H9 (cell line): ENCODE measurements around the gene TPD52L1. TPM values are rescaled to one million over a fixed set of nuclear protein-coding genes. Genes with fewer than 3 reads are reported as not detected.

Experiments used
- DNase-seq: peaks from one replicate; pipeline ENCODE4 v3.0.0-alpha.2; 2017
- H2AFZ ChIP-seq: one replicate; pipeline ENCODE4 v1.6.1; 2013; ENCODE audit warnings: mild to moderate bottlenecking, low read length, control low read depth, moderate library complexity
- H2AK5ac ChIP-seq: 2 replicates; pipeline ENCODE4 v1.6.1; 2013; ENCODE audit warnings: low read length, control low read depth, mixed read lengths; ENCODE audit not compliant: insufficient read length
- H2BK120ac ChIP-seq: one replicate; pipeline ENCODE4 v1.6.1; 2013; ENCODE audit warnings: low read depth, mild to moderate bottlenecking, low read length, control low read depth, inconsistent platforms; ENCODE audit not compliant: poor library complexity, severe bottlenecking
- H2BK12ac ChIP-seq: 2 replicates; pipeline ENCODE4 v1.6.1; 2013; ENCODE audit warnings: low read length, control low read depth, mixed read lengths, low read depth; ENCODE audit not compliant: insufficient read length
- H2BK15ac ChIP-seq: 2 replicates; pipeline ENCODE4 v1.6.1; 2013; ENCODE audit warnings: low read depth, low read length, control low read depth
- H2BK20ac ChIP-seq: one replicate; pipeline ENCODE4 v1.6.1; 2013; ENCODE audit warnings: low read depth, mild to moderate bottlenecking, low read length, control low read depth, inconsistent platforms; ENCODE audit not compliant: poor library complexity, severe bottlenecking
- H2BK5ac ChIP-seq: 2 replicates; pipeline ENCODE4 v1.6.1; 2013; ENCODE audit warnings: low read length, control low read depth, mixed read lengths; ENCODE audit not compliant: insufficient read length
- H3K14ac ChIP-seq: 2 replicates; pipeline ENCODE4 v1.6.1; 2013; ENCODE audit warnings: low read length, control low read depth; ENCODE audit not compliant: insufficient read depth
- H3K18ac ChIP-seq: 2 replicates; pipeline ENCODE4 v1.6.1; 2013; ENCODE audit warnings: low read depth, mild to moderate bottlenecking, mixed read lengths, low read length, control low read depth; ENCODE audit not compliant: insufficient read length
- H3K23ac ChIP-seq: 2 replicates; pipeline ENCODE4 v1.6.1; 2013; ENCODE audit warnings: low read length, control low read depth, mixed read lengths, low read depth; ENCODE audit not compliant: insufficient read length
- H3K23me2 ChIP-seq: 2 replicates; pipeline ENCODE4 v1.6.1; 2013; ENCODE audit warnings: low read depth, mild to moderate bottlenecking, mixed read lengths, low read length, control low read depth; ENCODE audit not compliant: insufficient read length, poor library complexity, severe bottlenecking
- H3K27ac ChIP-seq: 2 replicates; pipeline ENCODE4 v1.5.1; 2013; ENCODE audit warnings: low read length, control low read depth, mixed read lengths, low read depth; ENCODE audit not compliant: insufficient read length
- H3K27me3 ChIP-seq: 2 replicates; pipeline ENCODE4 v1.6.1; 2013; ENCODE audit warnings: low read length, control low read depth, inconsistent platforms; ENCODE audit not compliant: insufficient read depth
- H3K4ac ChIP-seq: 2 replicates; pipeline ENCODE4 v1.6.1; 2013; ENCODE audit warnings: low read depth, mild to moderate bottlenecking, control low read depth, inconsistent platforms, low read length, moderate library complexity
- H3K4me1 ChIP-seq: 2 replicates; pipeline ENCODE4 v1.6.1; 2013; ENCODE audit warnings: low read length, control low read depth, inconsistent platforms; ENCODE audit not compliant: insufficient read depth
- H3K4me2 ChIP-seq: 2 replicates; pipeline ENCODE4 v1.6.1; 2013; ENCODE audit warnings: low read length, control low read depth, mixed read lengths; ENCODE audit not compliant: insufficient read length, insufficient read depth
- H3K56ac ChIP-seq: 2 replicates; pipeline ENCODE4 v1.6.1; 2013; ENCODE audit warnings: low read depth, mild to moderate bottlenecking, mixed read lengths, low read length, control low read depth; ENCODE audit not compliant: insufficient read length
- H3K79me1 ChIP-seq: 2 replicates; pipeline ENCODE4 v1.6.1; 2013; ENCODE audit warnings: low read depth, mild to moderate bottlenecking, moderate library complexity, low read length, control low read depth, inconsistent platforms; ENCODE audit not compliant: insufficient read depth, poor library complexity, severe bottlenecking
- H3K79me2 ChIP-seq: 2 replicates; pipeline ENCODE4 v1.6.1; 2013; ENCODE audit warnings: low read length, control low read depth, inconsistent platforms; ENCODE audit not compliant: insufficient read depth
- H3K9ac ChIP-seq: 2 replicates; pipeline ENCODE4 v1.6.1; 2013; ENCODE audit warnings: low read length, control low read depth, mixed read lengths; ENCODE audit not compliant: insufficient read length; ENCODE audit errors: extremely low read depth
- H3K9me3 ChIP-seq: one replicate; pipeline ENCODE4 v1.6.1; 2013; ENCODE audit warnings: low read depth, low read length, inconsistent platforms; ENCODE audit not compliant: control insufficient read depth
- H3T11ph ChIP-seq: one replicate; pipeline ENCODE4 v1.6.1; 2013; ENCODE audit warnings: mild to moderate bottlenecking, low read length, control low read depth, inconsistent platforms
- H4K20me1 ChIP-seq: one replicate; pipeline ENCODE4 v1.6.1; 2013; ENCODE audit not compliant: control insufficient read depth, insufficient read length, insufficient read depth
- H4K5ac ChIP-seq: 2 replicates; pipeline ENCODE4 v1.6.1; 2013; ENCODE audit warnings: low read depth, mild to moderate bottlenecking, mixed read lengths, low read length, control low read depth; ENCODE audit not compliant: insufficient read length
- H4K8ac ChIP-seq: replicated peaks from 2 replicates; pipeline ENCODE4 v1.6.1; 2013; ENCODE audit warnings: low read length, control low read depth, mixed read lengths, low read depth; ENCODE audit not compliant: insufficient read length
- H4K91ac ChIP-seq: 2 replicates; pipeline ENCODE4 v1.6.1; 2013; ENCODE audit warnings: low read depth, mild to moderate bottlenecking, moderate library complexity, mixed read lengths, low read length, control low read depth; ENCODE audit not compliant: insufficient read length
- H3K27ac Mint-ChIP-seq, 3 experiments: 2 replicates in 2 of 3; 3 replicates in 1 of 3; pipeline ENCODE4 v1.8.0; 2020 to 2021; ENCODE audit warnings: mixed read lengths in 3 of 3, mild to moderate bottlenecking in 1 of 3, moderate library complexity in 1 of 3
- H3K27me3 Mint-ChIP-seq: 2 replicates; pipeline ENCODE4 v1.8.0; 2021; ENCODE audit warnings: low read depth, mild to moderate bottlenecking, moderate library complexity, mixed read lengths
- H3K36me3 Mint-ChIP-seq, 3 experiments: 2 replicates in 2 of 3; 3 replicates in 1 of 3; pipeline ENCODE4 v1.8.0; 2020 to 2021; ENCODE audit warnings: low read depth in 3 of 3, mixed read lengths in 3 of 3; ENCODE audit not compliant: insufficient read depth in 1 of 3
- H3K4me1 Mint-ChIP-seq, 2 experiments: 2 replicates each; pipeline ENCODE4 v1.8.0; 2020; ENCODE audit warnings: mixed read lengths in 2 of 2
- H3K4me3 Mint-ChIP-seq, 2 experiments: 2 replicates in 1 of 2; 3 replicates in 1 of 2; pipeline ENCODE4 v1.8.0; 2020 to 2021; ENCODE audit warnings: mild to moderate bottlenecking in 2 of 2, mixed read lengths in 2 of 2, moderate library complexity in 1 of 2
- H3K9me3 Mint-ChIP-seq, 2 experiments: 2 replicates in 1 of 2; 3 replicates in 1 of 2; pipeline ENCODE4 v1.8.0; 2020; ENCODE audit warnings: mild to moderate bottlenecking in 2 of 2, mixed read lengths in 2 of 2, moderate library complexity in 1 of 2
- WGBS: extraction: QIAGEN DNeasy Blood & Tissue Kit; methylation state at CpG from one replicate; pipeline ENCODE4 v1.1.7; 2013; ENCODE audit warnings: missing lambda C conversion rate, low lambda C conversion rate, mixed read lengths; ENCODE audit not compliant: insufficient read length; ENCODE audit errors: extremely low coverage; 5-methylcytosine and 5-hydroxymethylcytosine counted together
- total RNA-seq: library from RNA; stranded (reverse); gene quantifications from 2 replicates; pipeline ENCODE4 v1.2.1, GENCODE V29; 2021
- TF ChIP-seq, protein P1 (sequence below): fragments of 200-600 bp; sonication (generic); conservative IDR thresholded peaks from 3 replicates; pipeline ENCODE4 v1.8.0; 2021; ENCODE audit warnings: antibody characterized with exemption, mild to moderate bottlenecking

Gene TPD52L1
- total RNA-seq, 1 experiment from 2014 or later, result 6.6 TPM

DNA sequence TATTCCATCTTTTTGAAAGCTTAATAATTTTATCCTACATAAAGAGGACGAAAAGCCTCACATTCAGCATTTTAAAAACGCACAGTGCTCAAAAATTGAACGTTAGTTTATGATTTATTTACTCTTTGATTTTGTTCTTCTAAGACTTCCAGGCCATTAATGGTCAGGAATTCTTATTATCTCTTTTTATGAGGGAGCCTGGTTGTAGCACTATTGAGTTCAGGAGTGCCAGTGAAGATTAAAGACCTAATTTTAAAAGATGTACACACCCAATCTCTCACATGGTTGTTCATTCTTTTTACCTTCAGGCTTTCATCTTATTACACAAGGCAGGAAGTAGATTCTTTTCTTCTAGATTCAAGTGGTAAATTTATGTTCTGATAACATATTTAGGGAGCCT is 79.6 kb downstream of the TPD52L1 start:
- WGBS, result no CpG with 5 or more reads among the region's 3 CpGs
- H3K4me1 Mint-ChIP-seq, result peaks cover 8 to 11% of the 10 kb centered on the region in 2 experiments; a peak in 3 of 4 replicates
- H3K4me3 Mint-ChIP-seq, result no peak overlapping the region

More for the DNA sequence above, 79.6 kb downstream of the TPD52L1 start:
- H3K79me2 ChIP-seq, result no peaks in the 10 kb centered on the region
- H3K23me2 ChIP-seq, result no peaks in the 10 kb centered on the region
- H3T11ph ChIP-seq, result no peak overlapping the region
- no peaks in the 10 kb centered on the region for H3K9me3 Mint-ChIP-seq
- H3K9me3 ChIP-seq, result no peaks in the 10 kb centered on the region
- H2BK12ac ChIP-seq, result no peak overlapping the region
- no peak overlapping the region for H4K91ac ChIP-seq
- H4K20me1 ChIP-seq, result no peaks in the 10 kb centered on the region
- H2AK5ac ChIP-seq, result no peak overlapping the region
- H3K14ac ChIP-seq, result no peak overlapping the region
- H3K27me3 Mint-ChIP-seq, result no peaks in the 10 kb centered on the region
- no peak for DNase-seq
- no peak overlapping the region for H2BK20ac ChIP-seq
- H4K8ac ChIP-seq, result no peak overlapping the region
- H3K79me1 ChIP-seq, result no peaks in the 10 kb centered on the region
- H2BK15ac ChIP-seq, result no peak overlapping the region
- H3K4ac ChIP-seq, result no peak overlapping the region
- no peak overlapping the region for H3K27ac ChIP-seq
- H4K5ac ChIP-seq, result no peak overlapping the region
- H2BK120ac ChIP-seq, result no peak overlapping the region
- no peaks in the 10 kb centered on the region for H3K36me3 Mint-ChIP-seq
- H3K56ac ChIP-seq, result no peak overlapping the region
- no peaks in the 10 kb centered on the region for H3K27me3 ChIP-seq
- H3K9ac ChIP-seq, result no peak overlapping the region
- TF ChIP-seq, protein P1, sequence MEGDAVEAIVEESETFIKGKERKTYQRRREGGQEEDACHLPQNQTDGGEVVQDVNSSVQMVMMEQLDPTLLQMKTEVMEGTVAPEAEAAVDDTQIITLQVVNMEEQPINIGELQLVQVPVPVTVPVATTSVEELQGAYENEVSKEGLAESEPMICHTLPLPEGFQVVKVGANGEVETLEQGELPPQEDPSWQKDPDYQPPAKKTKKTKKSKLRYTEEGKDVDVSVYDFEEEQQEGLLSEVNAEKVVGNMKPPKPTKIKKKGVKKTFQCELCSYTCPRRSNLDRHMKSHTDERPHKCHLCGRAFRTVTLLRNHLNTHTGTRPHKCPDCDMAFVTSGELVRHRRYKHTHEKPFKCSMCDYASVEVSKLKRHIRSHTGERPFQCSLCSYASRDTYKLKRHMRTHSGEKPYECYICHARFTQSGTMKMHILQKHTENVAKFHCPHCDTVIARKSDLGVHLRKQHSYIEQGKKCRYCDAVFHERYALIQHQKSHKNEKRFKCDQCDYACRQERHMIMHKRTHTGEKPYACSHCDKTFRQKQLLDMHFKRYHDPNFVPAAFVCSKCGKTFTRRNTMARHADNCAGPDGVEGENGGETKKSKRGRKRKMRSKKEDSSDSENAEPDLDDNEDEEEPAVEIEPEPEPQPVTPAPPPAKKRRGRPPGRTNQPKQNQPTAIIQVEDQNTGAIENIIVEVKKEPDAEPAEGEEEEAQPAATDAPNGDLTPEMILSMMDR, result no peak
- no peak overlapping the region for H3K4me2 ChIP-seq
- no peaks in the 10 kb centered on the region for H3K4me1 ChIP-seq
- H3K27ac Mint-ChIP-seq, result no peak overlapping the region
- no peak overlapping the region for H2BK5ac ChIP-seq
- no peak overlapping the region for H3K18ac ChIP-seq
- H2AFZ ChIP-seq, result no peak overlapping the region
- H3K23ac ChIP-seq, result no peak overlapping the region
